HCT116 (cell line): ENCODE data around the gene SORT1. TPM values are rescaled to one million over a fixed set of nuclear protein-coding genes. Genes with fewer than 3 reads are reported as not detected.

Source experiments
- ATAC-seq: fragments of 200-7000 bp; cut with Tn5 transposase; 2 replicates; pipeline ENCODE4 v1.9.1; 2020; ENCODE audit warnings: mild to moderate bottlenecking, moderate library complexity
- BruUV-seq: library from RNA; stranded (reverse); fragments of 400-500 nt; replicated peaks from 2 replicates; lab custom pipeline; 2021; lab: Mats Ljungman, UMichigan
- CTCF ChIA-PET: fragments of 300-600 bp; sonication (Branson Sonifier 250); formaldehyde crosslinking; loops from one replicate; lab custom pipeline; 2021; ENCODE audit warnings: antibody characterized with exemption; lab: Charles Lee
- POLR2A ChIA-PET: fragments of 300-600, 350-600 bp; sonication (Branson Sonifier 250); formaldehyde crosslinking; loops from one replicate; lab custom pipeline; 2021; ENCODE audit warnings: antibody characterized with exemption; lab: Charles Lee
- RAD21 ChIA-PET, 2 experiments: fragments of 300-600 bp; sonication (Branson Sonifier 250); formaldehyde crosslinking; loops; one replicate each; lab custom pipeline; 2023; ENCODE audit warnings: low total read pairs in 2 of 2; ENCODE audit not compliant: uncharacterized antibody in 2 of 2, unreplicated experiment in 2 of 2, low non-redundant PET in 1 of 2; lab: Charles Lee
- DNase-seq: peaks from one replicate; pipeline ENCODE4 v3.0.0-alpha.2; 2010; ENCODE audit warnings: low read depth, low spot score
- H2AFZ ChIP-seq: fragments of 200-600 bp; shearing (Covaris generic), sonication (generic); 2 replicates; pipeline ENCODE4 v1.6.1; 2017; ENCODE audit warnings: low read depth, mixed run types, mixed read lengths, antibody characterized with exemption, low read length; ENCODE audit not compliant: poor library complexity, severe bottlenecking
- H3K27ac ChIP-seq: 2 replicates; pipeline ENCODE4 v1.5.1; 2012; ENCODE audit warnings: low read depth, low read length
- H3K27me3 ChIP-seq: fragments of 200-600 bp; sonication (generic); 2 replicates; pipeline ENCODE4 v1.6.1; 2016; ENCODE audit warnings: mixed run types, low read length, mixed read lengths; ENCODE audit not compliant: insufficient read depth
- H3K36me3 ChIP-seq, 2 experiments: fragments of 200-500 bp in 1 of 2; fragments of 200-600 bp in 1 of 2; sonication (Bioruptor generic) in 1 of 2; sonication (generic) in 1 of 2; 2 replicates each; pipeline versions ENCODE4 v1.5.1 to v1.6.1; 2014 to 2016; ENCODE audit warnings: low read length in 2 of 2, inconsistent platforms in 1 of 2, mixed read lengths in 1 of 2, mixed run types in 1 of 2; ENCODE audit not compliant: insufficient read depth in 2 of 2, control insufficient read depth in 1 of 2
- H3K4me1 ChIP-seq, 2 experiments: fragments of 200-600 bp in 1 of 2; sonication (generic) in 1 of 2; 2 replicates each; pipeline versions ENCODE4 v1.5.1 to v1.6.1; 2012 to 2017; ENCODE audit warnings: low read length in 2 of 2, inconsistent platforms in 1 of 2, mild to moderate bottlenecking in 1 of 2, mixed read lengths in 1 of 2, mixed run types in 1 of 2, moderate library complexity in 1 of 2; ENCODE audit not compliant: insufficient read depth in 2 of 2, control insufficient read depth in 1 of 2
- H3K4me2 ChIP-seq: fragments of 200-600 bp; sonication (generic); 2 replicates; pipeline ENCODE4 v1.6.1; 2017; ENCODE audit warnings: mixed run types, low read length, mixed read lengths
- H3K4me3 ChIP-seq, 2 experiments: fragments of 200-600 bp in 1 of 2; sonication (generic) in 1 of 2; replicated peaks in 1 of 2; 2 replicates each; pipeline ENCODE4 v1.5.1; 2011 to 2016; ENCODE audit warnings: low read length in 2 of 2, control low read depth in 1 of 2, low read depth in 1 of 2, mild to moderate bottlenecking in 1 of 2, mixed read lengths in 1 of 2, mixed run types in 1 of 2
- H3K79me2 ChIP-seq: fragments of 200-600 bp; sonication (generic); 2 replicates; pipeline ENCODE4 v1.6.1; 2017; ENCODE audit warnings: mild to moderate bottlenecking, mixed run types, low read length, moderate library complexity, mixed read lengths; ENCODE audit not compliant: insufficient read depth
- H3K9ac ChIP-seq: fragments of 200-600 bp; sonication (generic); 2 replicates; pipeline ENCODE4 v1.6.1; 2016; ENCODE audit warnings: low read length, mixed read lengths
- H3K9me2 ChIP-seq: fragments of 200-600 bp; sonication (generic), shearing (Covaris generic); 2 replicates; pipeline ENCODE4 v1.6.1; 2017; ENCODE audit warnings: mixed run types, mild to moderate bottlenecking, moderate library complexity; ENCODE audit not compliant: insufficient read depth
- H3K9me3 ChIP-seq, 2 experiments: fragments of 200-500 bp in 1 of 2; fragments of 200-600 bp in 1 of 2; sonication (Bioruptor generic) in 1 of 2; sonication (generic) in 1 of 2; 2 replicates each; pipeline ENCODE4 v1.6.1; 2014 to 2017; ENCODE audit warnings: low read length in 2 of 2, mixed read lengths in 2 of 2, inconsistent platforms in 1 of 2, low read depth in 1 of 2, mild to moderate bottlenecking in 1 of 2, mixed run types in 1 of 2, moderate library complexity in 1 of 2; ENCODE audit not compliant: control insufficient read depth in 1 of 2, insufficient read depth in 1 of 2
- H4K20me1 ChIP-seq: fragments of 200-600 bp; sonication (generic), shearing (Covaris generic); 2 replicates; pipeline ENCODE4 v1.6.1; 2017; ENCODE audit warnings: mixed run types, mild to moderate bottlenecking, moderate library complexity; ENCODE audit not compliant: insufficient read depth
- CTCF ChIP-seq, 3 experiments: fragments of 200-600 bp in 1 of 3; sonication (generic) in 1 of 3; IDR thresholded peaks in 2 of 3; conservative IDR thresholded peaks in 1 of 3; 2 replicates each; pipeline ENCODE4 v1.5.1; 2012 to 2017; ENCODE audit warnings: low read depth in 2 of 3, low read length in 2 of 3, antibody characterized with exemption in 1 of 3, borderline replicate concordance in 1 of 3, control low read depth in 1 of 3, mild to moderate bottlenecking in 1 of 3, mixed read lengths in 1 of 3, mixed run types in 1 of 3, moderate library complexity in 1 of 3; ENCODE audit not compliant: insufficient read depth in 1 of 3
- POLR2AphosphoS5 ChIP-seq: IDR thresholded peaks from 2 replicates; pipeline ENCODE4 v1.6.1; 2011; ENCODE audit warnings: mild to moderate bottlenecking, low read depth, low read length, moderate library complexity
- REST ChIP-seq: IDR thresholded peaks from 2 replicates; pipeline ENCODE4 v1.6.1; 2012; ENCODE audit warnings: low read depth
- SIN3A ChIP-seq: IDR thresholded peaks from 2 replicates; pipeline ENCODE4 v1.6.1; 2012; ENCODE audit warnings: low read depth
- SRF ChIP-seq: IDR thresholded peaks from 2 replicates; pipeline ENCODE4 v1.6.1; 2012; ENCODE audit warnings: low read depth
- TCF7L2 ChIP-seq: IDR thresholded peaks from 2 replicates; pipeline ENCODE4 v1.7.0; 2011; ENCODE audit warnings: borderline replicate concordance, inconsistent platforms; ENCODE audit not compliant: insufficient read depth, insufficient read length; ENCODE audit errors: extremely low read depth
- YY1 ChIP-seq: IDR thresholded peaks from 2 replicates; pipeline ENCODE4 v1.6.1; 2011; ENCODE audit warnings: low read length, low read depth, moderate library complexity, mild to moderate bottlenecking; ENCODE audit not compliant: insufficient replicate concordance; ENCODE audit errors: extremely low read depth
- intact Hi-C: fragments of 100-400 bp; cut with micrococcal nuclease; formaldehyde crosslinking; loops from 2 replicates; pipeline ENCODE4 v1.10.0; 2022
- total RNA-seq: library from RNA; stranded (reverse); gene quantifications from one replicate; pipeline ENCODE4 v1.2.1, GENCODE V29; 2021; ENCODE audit not compliant: unreplicated experiment

The SORT1 gene
- total RNA-seq, 1 experiment from 2014 or later = 20.2 TPM

- TF ChIP-seq SRF (no peak), SIN3A (no peak), TCF7L2 (no peak)
Observed at GRCh38 chr1:109433322-109433721, 35.6 kb upstream of the SORT1 start (continued).

- DNase-seq (no peak), ATAC-seq (no peak)
- no TSS peak for BruUV-seq
- RAD21 ChIA-PET = no interaction called here
- Histone ChIP-seq H3K4me1 (peaks cover 4 to 5% of the 10 kb centered on the region in 2 experiments), H3K79me2 (0 out of 2 replicates have a peak, but pooled peaks cover under 1% of the 10 kb centered on the region), H3K27me3 (no peaks in the 10 kb centered on the region), H3K4me3 (no peak overlapping the region), H2AFZ (no peak overlapping the region), H3K4me2 (no peak overlapping the region), H3K9me2 (no peaks in the 10 kb centered on the region), H4K20me1 (no peaks in the 10 kb centered on the region), H3K27ac (no peak overlapping the region), H3K9ac (no peak overlapping the region), H3K36me3 (no peaks in the 10 kb centered on the region), H3K9me3 (peaks cover 0 to 3% of the 10 kb centered on the region in 2 experiments; a peak in 1 of 4 replicates)
- TF ChIP-seq CTCF (IDR thresholded peaks at IDR 0.05 in 2 of 3, conservative IDR thresholded peaks at IDR 0.05 in 1 of 3; ENCODE audit: borderline replicate concordance in 1 of 3, insufficient read depth in 1 of 3, low read depth in 2 of 3, low read length in 2 of 3) = no peak
- TF ChIP-seq YY1 = no peak
- no peak for TF ChIP-seq POLR2AphosphoS5
- no peak for TF ChIP-seq REST
- CTCF ChIA-PET = no interaction called here
- intact Hi-C loops = no loop called here
- POLR2A ChIA-PET = no interaction called here
Observed at GRCh38 chr1:109432336-109432735, 34.6 kb upstream of the SORT1 start.
